GM18505 (cell line): ENCODE data around the gene ALDOA.

ENCODE experiments used
- ATAC-seq: cut with Tn5 transposase; IDR thresholded peaks from one replicate; pipeline ENCODE4 v1.9.1; 2021; ENCODE audit not compliant: unreplicated experiment
- POLR2A ChIP-seq: IDR thresholded peaks from 4 replicates; pipeline ENCODE4 v1.6.1; 2011; ENCODE audit warnings: borderline replicate concordance; ENCODE audit not compliant: insufficient read depth, insufficient read length; ENCODE audit errors: extremely low read depth

Gene ALDOA

DNA sequence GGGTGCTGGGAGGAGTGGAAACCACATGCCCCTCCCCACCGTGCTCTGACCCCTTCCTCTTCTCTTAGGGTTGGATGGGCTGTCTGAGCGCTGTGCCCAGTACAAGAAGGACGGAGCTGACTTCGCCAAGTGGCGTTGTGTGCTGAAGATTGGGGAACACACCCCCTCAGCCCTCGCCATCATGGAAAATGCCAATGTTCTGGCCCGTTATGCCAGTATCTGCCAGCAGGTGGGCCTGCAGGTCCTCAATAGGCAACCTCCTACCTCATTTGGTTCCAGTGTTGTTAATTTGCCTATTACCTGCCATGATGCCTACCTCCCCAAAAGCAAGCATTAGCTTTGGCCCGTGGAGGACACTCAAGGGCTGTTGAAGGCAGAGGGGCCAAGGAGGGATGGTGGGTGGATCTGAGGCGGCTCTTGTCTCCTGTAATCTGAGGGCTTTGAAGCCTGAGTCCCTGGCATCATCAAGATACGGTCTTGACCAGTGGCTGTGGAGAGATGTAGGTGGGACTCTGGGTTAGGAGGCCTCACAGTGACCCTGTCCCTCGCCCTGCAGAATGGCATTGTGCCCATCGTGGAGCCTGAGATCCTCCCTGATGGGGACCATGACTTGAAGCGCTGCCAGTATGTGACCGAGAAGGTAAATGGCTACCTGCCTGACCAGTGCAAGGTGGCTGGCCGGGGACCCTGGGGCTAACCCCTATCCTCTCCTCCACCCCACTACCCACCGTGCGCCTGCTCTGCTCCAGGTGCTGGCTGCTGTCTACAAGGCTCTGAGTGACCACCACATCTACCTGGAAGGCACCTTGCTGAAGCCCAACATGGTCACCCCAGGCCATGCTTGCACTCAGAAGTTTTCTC, 3.4 kb downstream of the ALDOA start:
- ATAC-seq = no peak
- no peak for TF ChIP-seq POLR2A

- ATAC-seq = no peak
- TF ChIP-seq POLR2A = no peak
These were observed 4.3 kb downstream of the ALDOA start for GRCh38 chr16:30069611-30070462.

- ATAC-seq = no peak
- no peak for TF ChIP-seq POLR2A
These were observed 4.9 kb downstream of the ALDOA start for GRCh38 chr16:30070490-30070889.

DNA sequence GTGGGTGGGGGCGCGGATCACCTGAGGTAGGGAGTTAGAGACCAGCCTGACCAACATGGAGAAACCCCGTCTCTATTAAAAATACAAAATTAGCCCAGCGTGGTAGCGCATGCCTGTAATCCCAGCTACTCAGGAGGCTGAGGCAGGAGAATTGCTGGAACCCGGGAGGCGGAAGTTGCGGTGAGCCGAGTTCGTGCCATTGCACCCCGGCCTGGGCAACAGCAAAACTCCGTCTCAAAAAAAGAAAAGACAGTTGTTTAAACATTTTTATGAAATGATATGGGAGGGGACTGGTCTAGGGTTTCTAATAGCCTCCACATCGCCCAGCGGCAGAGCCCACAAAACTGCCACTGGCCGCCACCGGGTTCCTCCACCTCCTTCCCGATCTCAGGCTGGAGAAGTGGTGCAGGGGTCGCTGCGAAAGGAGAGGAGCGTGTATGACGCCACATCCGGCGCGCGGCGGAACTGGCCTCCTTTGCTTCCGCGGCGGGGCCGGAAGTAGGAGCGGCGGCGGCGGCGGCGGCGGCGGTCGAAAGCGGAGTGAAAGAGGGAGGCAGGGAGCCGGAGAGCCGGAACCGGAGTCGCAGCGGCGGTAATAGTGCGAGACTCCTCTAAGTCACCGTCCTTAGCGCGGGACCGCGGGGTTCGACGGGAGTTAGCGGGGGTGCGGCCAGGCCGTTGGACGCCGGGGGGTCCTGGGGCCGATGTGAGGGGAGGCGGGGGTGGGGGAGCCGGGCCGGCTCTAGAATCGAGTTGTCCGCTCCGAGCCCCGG, 10.1 kb downstream of the ALDOA start, which contains the start of gene PPP4C:
Gene PPP4C (plus strand): TSS at position 492 of the 773 bp plus-strand sequence. CDS start 384 bp downstream, outside the sequence.
- ATAC-seq = peak; percentile 68

DNA sequence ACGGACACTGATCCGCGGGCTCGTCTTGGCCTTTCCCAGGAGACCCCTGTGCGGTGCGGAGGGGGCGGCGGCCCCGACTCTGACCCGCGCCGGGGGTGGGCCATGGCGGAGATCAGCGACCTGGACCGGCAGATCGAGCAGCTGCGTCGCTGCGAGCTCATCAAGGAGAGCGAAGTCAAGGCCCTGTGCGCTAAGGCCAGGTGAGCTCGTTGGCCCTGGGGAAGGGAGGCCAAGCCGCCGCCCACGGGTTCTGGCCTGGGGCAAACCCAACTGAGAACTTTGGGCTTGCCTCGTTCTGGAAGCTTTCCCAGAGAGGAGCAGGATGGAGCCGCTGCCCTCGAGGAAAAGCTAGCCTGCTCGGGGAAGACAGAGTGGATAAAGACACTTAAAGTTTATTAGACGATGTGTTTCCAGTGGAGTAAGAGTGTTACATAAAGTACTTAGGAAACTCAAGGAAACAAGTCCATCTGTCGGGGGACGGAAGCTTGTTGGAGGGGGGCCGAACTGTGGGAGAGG, 10.8 kb downstream of the ALDOA start:
- peak; percentile 20 for ATAC-seq
- TF ChIP-seq POLR2A = no peak

More for the DNA sequence above, 10.1 kb downstream of the ALDOA start, which contains the start of gene PPP4C:
- peak; percentile 96 for TF ChIP-seq POLR2A

- no peak for TF ChIP-seq POLR2A
- ATAC-seq = no peak
These were observed 12.1 kb downstream of the ALDOA start for GRCh38 chr16:30077656-30078055.

GRCh38 chr16:30078744-30079143, 13.2 kb downstream of the ALDOA start:
- no peak for ATAC-seq
- TF ChIP-seq POLR2A = no peak

DNA sequence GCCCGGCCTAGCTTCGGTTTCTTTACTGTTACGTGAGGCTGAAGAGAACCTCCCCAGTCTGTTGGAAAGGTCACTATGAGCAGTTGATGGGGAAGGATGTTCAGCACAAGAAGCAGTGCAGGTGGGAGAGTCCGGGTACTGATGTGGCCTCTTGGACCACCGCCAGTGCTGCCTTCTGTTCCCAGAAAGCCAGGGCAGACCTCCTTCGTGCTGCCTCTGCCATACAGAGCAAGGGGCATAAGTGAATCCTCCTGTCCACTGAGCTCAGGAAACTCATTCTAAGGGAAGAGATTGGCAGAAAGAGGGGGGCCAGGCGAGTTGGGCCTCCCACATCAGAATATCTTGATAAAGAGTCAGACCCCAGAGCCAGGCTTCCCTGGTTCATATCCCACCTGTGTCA, 13.9 kb downstream of the ALDOA start:
- TF ChIP-seq POLR2A = no peak
- ATAC-seq = no peak

GRCh38 chr16:30082545-30083090, 17.1 kb downstream of the ALDOA start:
- ATAC-seq = no peak
- no peak for TF ChIP-seq POLR2A

DNA sequence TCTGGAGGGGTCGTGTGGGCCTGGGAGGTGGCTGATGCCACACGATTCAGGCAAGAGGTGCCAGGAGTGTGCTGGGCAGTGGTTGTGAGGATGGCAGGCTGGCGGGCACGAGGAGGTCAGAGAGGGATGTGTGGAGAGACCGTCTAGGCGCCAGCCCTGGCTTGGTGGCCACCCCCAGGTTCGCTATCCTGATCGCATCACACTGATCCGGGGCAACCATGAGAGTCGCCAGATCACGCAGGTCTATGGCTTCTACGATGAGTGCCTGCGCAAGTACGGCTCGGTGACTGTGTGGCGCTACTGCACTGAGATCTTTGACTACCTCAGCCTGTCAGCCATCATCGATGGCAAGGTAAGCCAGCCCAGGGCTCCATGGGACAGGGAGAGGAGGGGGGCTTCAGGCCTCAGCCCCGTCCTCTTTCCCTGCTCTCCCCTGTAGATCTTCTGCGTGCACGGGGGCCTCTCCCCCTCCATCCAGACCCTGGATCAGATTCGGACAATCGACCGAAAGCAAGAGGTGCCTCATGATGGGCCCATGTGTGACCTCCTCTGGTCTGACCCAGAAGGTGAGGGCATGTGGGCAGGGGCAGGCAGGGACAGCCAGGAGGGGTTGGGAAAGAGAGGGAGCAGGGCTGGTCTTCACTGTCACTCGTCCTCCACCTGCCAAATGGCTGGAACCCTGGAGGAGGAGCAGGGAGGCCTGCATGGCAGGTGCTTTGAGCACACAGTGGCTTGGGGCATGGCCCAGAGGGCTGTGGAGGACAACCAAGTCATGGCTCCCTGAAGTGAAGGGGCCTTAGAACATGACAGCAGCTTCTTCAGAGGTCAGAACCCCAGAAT, 17.9 kb downstream of the ALDOA start:
- ATAC-seq = no peak

GRCh38 chr16:30084096-30084815, 18.7 kb downstream of the ALDOA start:
- no peak for TF ChIP-seq POLR2A
- no peak for ATAC-seq

More for the DNA sequence above, 17.9 kb downstream of the ALDOA start:
- TF ChIP-seq POLR2A = no peak
